GM18868 (cell line): Measurements from ENCODE around the gene CAMLG.

Experiments
- ATAC-seq: cut with Tn5 transposase; IDR thresholded peaks from one replicate; pipeline ENCODE4 v1.9.1; 2021; ENCODE audit warnings: mild to moderate bottlenecking, moderate library complexity; ENCODE audit not compliant: unreplicated experiment

CAMLG gene

GRCh38 chr5:134772461-134773125 lies 34.2 kb downstream of the CAMLG start:
- no peak for ATAC-seq

GRCh38 chr5:134777366-134777765 lies 39.0 kb downstream of the CAMLG start:
- ATAC-seq: no peak

- ATAC-seq: no peak
Observed at GRCh38 chr5:134784241-134784920, 46.0 kb downstream of the CAMLG start.

- ATAC-seq: no peak
Observed at GRCh38 chr5:134784946-134785620, 46.7 kb downstream of the CAMLG start.

- ATAC-seq: no peak
Observed at GRCh38 chr5:134787692-134788091, 49.3 kb downstream of the CAMLG start.

- ATAC-seq: no peak
Observed at GRCh38 chr5:134791580-134791979, 53.2 kb downstream of the CAMLG start.

GRCh38 chr5:134792286-134792685 lies 53.9 kb downstream of the CAMLG start:
- no peak for ATAC-seq

GRCh38 chr5:134793111-134793510 lies 54.8 kb downstream of the CAMLG start:
- ATAC-seq: no peak

GRCh38 chr5:134794082-134794481 lies 55.7 kb downstream of the CAMLG start:
- no peak for ATAC-seq

GRCh38 chr5:134794819-134795218 lies 56.5 kb downstream of the CAMLG start:
- no peak for ATAC-seq

- no peak for ATAC-seq
Observed at GRCh38 chr5:134798468-134798867, 60.1 kb downstream of the CAMLG start.
